GM12878 (cell line): Measurements from ENCODE around the gene ALKBH2. TPM values are rescaled to one million over a fixed set of nuclear protein-coding genes. Genes with fewer than 3 reads are reported as not detected.

ENCODE experiments used
- CBX5 ChIP-seq: sonication (generic); IDR thresholded peaks from 2 replicates; pipeline ENCODE4 v1.6.1; 2016; ENCODE audit warnings: low read depth, moderate library complexity, mild to moderate bottlenecking, inconsistent platforms
- CHD2 ChIP-seq: IDR thresholded peaks from 2 replicates; pipeline ENCODE4 v1.6.1; 2011; ENCODE audit warnings: low read depth, low read length, improper control_type of control experiment, borderline replicate concordance
- CREM ChIP-seq: IDR thresholded peaks from 2 replicates; pipeline ENCODE4 v1.6.1; 2014; ENCODE audit warnings: antibody characterized with exemption, low read depth
- EGR1 ChIP-seq, 2 experiments: IDR thresholded peaks; 1 replicate in 1 of 2; 2 replicates in 1 of 2; pipeline ENCODE4 v1.6.1; 2011 to 2012; ENCODE audit warnings: low read depth in 2 of 2, low read length in 2 of 2, borderline replicate concordance in 1 of 2, mild to moderate bottlenecking in 1 of 2, moderate library complexity in 1 of 2
- HDAC6 ChIP-seq: fragments of 200-600 bp; sonication (generic); IDR thresholded peaks from one replicate; pipeline ENCODE4 v1.8.0; 2017; ENCODE audit warnings: antibody characterized with exemption; ENCODE audit not compliant: unreplicated experiment
- KAT2A ChIP-seq: conservative IDR thresholded peaks from 2 replicates; pipeline ENCODE4 v1.6.1; 2011; ENCODE audit warnings: low read depth, low read length; ENCODE audit not compliant: control insufficient read depth
- KLF5 ChIP-seq: fragments of 450-650 bp; IDR thresholded peaks from 2 replicates; pipeline ENCODE4 v1.6.1; 2014; ENCODE audit warnings: mild to moderate bottlenecking; ENCODE audit not compliant: partially characterized antibody
- NFYB ChIP-seq: IDR thresholded peaks from 2 replicates; pipeline ENCODE4 v1.6.1; 2011; ENCODE audit warnings: low read depth, mild to moderate bottlenecking, low read length, improper control_type of control experiment, moderate library complexity; ENCODE audit not compliant: insufficient read depth
- PAX5 ChIP-seq: IDR thresholded peaks from 2 replicates; pipeline ENCODE4 v1.6.1; 2011; ENCODE audit warnings: low read depth, low read length, borderline replicate concordance
- SP1 ChIP-seq: IDR thresholded peaks from one replicate; pipeline ENCODE4 v1.6.1; 2011; ENCODE audit warnings: low read depth, low read length
- STAT1 ChIP-seq: fragments of 450-650 bp; conservative IDR thresholded peaks from 2 replicates; pipeline ENCODE4 v1.6.1; 2014; ENCODE audit warnings: antibody characterized with exemption, mild to moderate bottlenecking
- STAT3 ChIP-seq: IDR thresholded peaks from 2 replicates; pipeline ENCODE4 v1.6.1; 2011; ENCODE audit warnings: low read depth, low read length, improper control_type of control experiment
- WRNIP1 ChIP-seq: IDR thresholded peaks from 2 replicates; pipeline ENCODE4 v1.6.1; 2011; ENCODE audit warnings: low read depth, low read length, improper control_type of control experiment, borderline replicate concordance
- YBX1 ChIP-seq: fragments of 450-650 bp; IDR thresholded peaks from 2 replicates; pipeline ENCODE4 v1.6.1; 2016; ENCODE audit warnings: antibody characterized with exemption
- polyA plus RNA-seq, 11 experiments: library from polyadenylated mRNA; depleted of rRNA in 4 of 11; unstranded in 6 of 11; stranded (reverse) in 5 of 11; fragments of >200 nt; fragmentation: Nextera tagmentation in 4 of 11; fragmentation: Illumina TruSeq in 1 of 11; extraction: Ambion mirVana in 4 of 11; extraction: Trizol in 1 of 11; gene quantifications; 1 replicate in 1 of 11; 2 replicates in 10 of 11; pipeline versions ENCODE4 v1.2.1 to v1.2.3, GENCODE V29; 2011 to 2016; ENCODE audit warnings: inconsistent platforms in 2 of 11, missing spikeins in 2 of 11, low read depth in 1 of 11
- total RNA-seq, 4 experiments: library from RNA; depleted of rRNA in 3 of 4; stranded (reverse); fragments of >200 nt in 3 of 4; fragmentation: Illumina TruSeq in 1 of 4; extraction: Trizol in 1 of 4; gene quantifications; 2 replicates each; pipeline versions ENCODE4 v1.2.1 to v1.2.3, GENCODE V29; 2013 to 2021
- TF ChIP-seq, protein P1 (sequence below): fragments of 450-650 bp; IDR thresholded peaks from 2 replicates; pipeline ENCODE4 v1.6.1; 2016; ENCODE audit warnings: mild to moderate bottlenecking
- TF ChIP-seq, protein P2 (sequence below): fragments of 450-650 bp; IDR thresholded peaks from 2 replicates; pipeline ENCODE4 v1.6.1; 2017; ENCODE audit warnings: mild to moderate bottlenecking, low read depth, inconsistent platforms; ENCODE audit not compliant: poor library complexity, severe bottlenecking
- TF ChIP-seq, protein P3 (sequence below): fragments of 150-350 bp; IDR thresholded peaks from 2 replicates; pipeline ENCODE4 v1.6.1; 2014; ENCODE audit warnings: mild to moderate bottlenecking, low read depth, low read length

The ALKBH2 gene
- total and polyA plus RNA-seq, 10 of the 15 experiments (the other 5 are each of a cell fraction or from before 2014, with no cell fraction given): 5.6 to 40.3 (median 31.2) TPM

DNA sequence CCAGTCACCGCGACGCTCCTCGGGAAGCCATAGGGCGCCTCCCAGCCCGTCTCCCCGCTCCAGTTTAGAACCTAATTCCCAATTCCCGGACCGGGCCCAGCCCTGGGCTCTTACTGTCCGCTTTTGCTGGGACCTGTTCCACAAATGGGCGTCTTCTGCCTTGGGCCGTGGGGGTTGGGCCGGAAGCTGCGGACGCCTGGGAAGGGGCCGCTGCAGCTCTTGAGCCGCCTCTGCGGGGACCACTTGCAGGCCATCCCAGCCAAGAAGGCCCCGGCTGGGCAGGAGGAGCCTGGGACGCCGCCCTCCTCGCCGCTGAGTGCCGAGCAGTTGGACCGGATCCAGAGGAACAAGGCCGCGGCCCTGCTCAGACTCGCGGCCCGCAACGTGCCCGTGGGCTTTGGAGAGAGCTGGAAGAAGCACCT, 4.9 kb upstream of the ALKBH2 start (continued):
- TF ChIP-seq CBX5: no peak
- TF ChIP-seq STAT3: no peak
- TF ChIP-seq KLF5: no peak
- TF ChIP-seq CHD2: no peak
- no peak for TF ChIP-seq HDAC6
- no peak for TF ChIP-seq KAT2A
- no peak for TF ChIP-seq WRNIP1
- TF ChIP-seq, protein P1, sequence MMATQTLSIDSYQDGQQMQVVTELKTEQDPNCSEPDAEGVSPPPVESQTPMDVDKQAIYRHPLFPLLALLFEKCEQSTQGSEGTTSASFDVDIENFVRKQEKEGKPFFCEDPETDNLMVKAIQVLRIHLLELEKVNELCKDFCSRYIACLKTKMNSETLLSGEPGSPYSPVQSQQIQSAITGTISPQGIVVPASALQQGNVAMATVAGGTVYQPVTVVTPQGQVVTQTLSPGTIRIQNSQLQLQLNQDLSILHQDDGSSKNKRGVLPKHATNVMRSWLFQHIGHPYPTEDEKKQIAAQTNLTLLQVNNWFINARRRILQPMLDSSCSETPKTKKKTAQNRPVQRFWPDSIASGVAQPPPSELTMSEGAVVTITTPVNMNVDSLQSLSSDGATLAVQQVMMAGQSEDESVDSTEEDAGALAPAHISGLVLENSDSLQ: no peak
- TF ChIP-seq NFYB: 0 out of 2 replicates have a peak, but pooled peaks have one; percentile 15
- no peak for TF ChIP-seq PAX5
- no peak for TF ChIP-seq YBX1
- no peak for TF ChIP-seq CREM
- TF ChIP-seq SP1: no peak
- no peak for TF ChIP-seq EGR1 (IDR thresholded peaks at IDR 0.05; ENCODE audit: borderline replicate concordance in 1 of 2, low read depth in 2 of 2, low read length in 2 of 2)
- TF ChIP-seq, protein P2, sequence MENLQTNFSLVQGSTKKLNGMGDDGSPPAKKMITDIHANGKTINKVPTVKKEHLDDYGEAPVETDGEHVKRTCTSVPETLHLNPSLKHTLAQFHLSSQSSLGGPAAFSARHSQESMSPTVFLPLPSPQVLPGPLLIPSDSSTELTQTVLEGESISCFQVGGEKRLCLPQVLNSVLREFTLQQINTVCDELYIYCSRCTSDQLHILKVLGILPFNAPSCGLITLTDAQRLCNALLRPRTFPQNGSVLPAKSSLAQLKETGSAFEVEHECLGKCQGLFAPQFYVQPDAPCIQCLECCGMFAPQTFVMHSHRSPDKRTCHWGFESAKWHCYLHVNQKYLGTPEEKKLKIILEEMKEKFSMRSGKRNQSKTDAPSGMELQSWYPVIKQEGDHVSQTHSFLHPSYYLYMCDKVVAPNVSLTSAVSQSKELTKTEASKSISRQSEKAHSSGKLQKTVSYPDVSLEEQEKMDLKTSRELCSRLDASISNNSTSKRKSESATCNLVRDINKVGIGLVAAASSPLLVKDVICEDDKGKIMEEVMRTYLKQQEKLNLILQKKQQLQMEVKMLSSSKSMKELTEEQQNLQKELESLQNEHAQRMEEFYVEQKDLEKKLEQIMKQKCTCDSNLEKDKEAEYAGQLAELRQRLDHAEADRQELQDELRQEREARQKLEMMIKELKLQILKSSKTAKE: no peak
- TF ChIP-seq, protein P3, sequence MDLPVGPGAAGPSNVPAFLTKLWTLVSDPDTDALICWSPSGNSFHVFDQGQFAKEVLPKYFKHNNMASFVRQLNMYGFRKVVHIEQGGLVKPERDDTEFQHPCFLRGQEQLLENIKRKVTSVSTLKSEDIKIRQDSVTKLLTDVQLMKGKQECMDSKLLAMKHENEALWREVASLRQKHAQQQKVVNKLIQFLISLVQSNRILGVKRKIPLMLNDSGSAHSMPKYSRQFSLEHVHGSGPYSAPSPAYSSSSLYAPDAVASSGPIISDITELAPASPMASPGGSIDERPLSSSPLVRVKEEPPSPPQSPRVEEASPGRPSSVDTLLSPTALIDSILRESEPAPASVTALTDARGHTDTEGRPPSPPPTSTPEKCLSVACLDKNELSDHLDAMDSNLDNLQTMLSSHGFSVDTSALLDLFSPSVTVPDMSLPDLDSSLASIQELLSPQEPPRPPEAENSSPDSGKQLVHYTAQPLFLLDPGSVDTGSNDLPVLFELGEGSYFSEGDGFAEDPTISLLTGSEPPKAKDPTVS: no peak
- no peak for TF ChIP-seq STAT1
- TF ChIP-seq, all 136 proteins: peak for 14
